Measurements from ENCODE around the gene ABCC4. TPM values are rescaled to one million over a fixed set of nuclear protein-coding genes. Genes with fewer than 3 reads are reported as not detected.

Gene ABCC4
- total RNA-seq, 1 donor from 2014 or later = 7.5 TPM

- H3K4me1 Mint-ChIP-seq (ENCODE audit: low read depth) = peaks cover 42% of the 10 kb centered on the region
These were observed 146.2 kb downstream of the ABCC4 start for GRCh38 chr13:95155093-95155492.

GRCh38 chr13:95154413-95154886 lies 146.8 kb downstream of the ABCC4 start:
- peak overlapping the region; percentile 56 for H3K27ac Mint-ChIP-seq
- H3K27me3 Mint-ChIP-seq = no peaks in the 10 kb centered on the region
- peaks cover 43% of the 10 kb centered on the region for H3K4me1 Mint-ChIP-seq (ENCODE audit: low read depth)

More at GRCh38 chr13:95155093-95155492, 146.2 kb downstream of the ABCC4 start:
- no peak for TF ChIP-seq CTCF (IDR thresholded peaks at IDR 0.05; ENCODE audit: unreplicated experiment)
- no peak overlapping the region for H3K4me3 Mint-ChIP-seq (ENCODE audit: low read depth)
- DNase-seq (ENCODE audit: low spot score, unreplicated experiment) = no peak
- no peaks in the 10 kb centered on the region for H3K9me3 Mint-ChIP-seq (ENCODE audit: low read depth)
- H3K27me3 Mint-ChIP-seq = no peaks in the 10 kb centered on the region
- H3K36me3 Mint-ChIP-seq (ENCODE audit: insufficient read depth) = no peaks in the 10 kb centered on the region
- no peak overlapping the region for H3K27ac Mint-ChIP-seq

GRCh38 chr13:95153647-95154412 lies 147.4 kb downstream of the ABCC4 start:
- H3K4me1 Mint-ChIP-seq (ENCODE audit: low read depth) = peaks cover 44% of the 10 kb centered on the region
- H3K36me3 Mint-ChIP-seq (ENCODE audit: insufficient read depth) = no peaks in the 10 kb centered on the region
- H3K27ac Mint-ChIP-seq = no peak overlapping the region
- H3K9me3 Mint-ChIP-seq (ENCODE audit: low read depth) = no peaks in the 10 kb centered on the region
- no peak for TF ChIP-seq CTCF (IDR thresholded peaks at IDR 0.05; ENCODE audit: unreplicated experiment)
- no peak overlapping the region for H3K4me3 Mint-ChIP-seq (ENCODE audit: low read depth)
- H3K27me3 Mint-ChIP-seq = no peaks in the 10 kb centered on the region
- no peak for DNase-seq (ENCODE audit: low spot score, unreplicated experiment)

More at GRCh38 chr13:95154413-95154886, 146.8 kb downstream of the ABCC4 start:
- TF ChIP-seq CTCF (IDR thresholded peaks at IDR 0.05; ENCODE audit: unreplicated experiment) = no peak
- Mint-ChIP-seq H3K9me3 (ENCODE audit: low read depth) (no peaks in the 10 kb centered on the region), H3K36me3 (ENCODE audit: insufficient read depth) (no peaks in the 10 kb centered on the region), H3K4me3 (ENCODE audit: low read depth) (no peak overlapping the region)
- DNase-seq (ENCODE audit: low spot score, unreplicated experiment) = no peak

GRCh38 chr13:95151942-95152587 lies 149.2 kb downstream of the ABCC4 start:
- Mint-ChIP-seq H3K27ac (no peak overlapping the region), H3K27me3 (no peaks in the 10 kb centered on the region), H3K4me1 (ENCODE audit: low read depth) (peaks cover 51% of the 10 kb centered on the region), H3K36me3 (ENCODE audit: insufficient read depth) (no peaks in the 10 kb centered on the region), H3K4me3 (ENCODE audit: low read depth) (no peak overlapping the region), H3K9me3 (ENCODE audit: low read depth) (no peaks in the 10 kb centered on the region)
- no peak for TF ChIP-seq CTCF (IDR thresholded peaks at IDR 0.05; ENCODE audit: unreplicated experiment)
- DNase-seq (ENCODE audit: low spot score, unreplicated experiment) = no peak

GRCh38 chr13:95150555-95150954 lies 150.7 kb downstream of the ABCC4 start:
- Mint-ChIP-seq H3K27ac (no peak overlapping the region), H3K4me3 (ENCODE audit: low read depth) (no peak overlapping the region), H3K27me3 (no peaks in the 10 kb centered on the region), H3K4me1 (ENCODE audit: low read depth) (peaks cover 42% of the 10 kb centered on the region), H3K9me3 (ENCODE audit: low read depth) (no peaks in the 10 kb centered on the region), H3K36me3 (ENCODE audit: insufficient read depth) (no peaks in the 10 kb centered on the region)
- TF ChIP-seq CTCF (IDR thresholded peaks at IDR 0.05; ENCODE audit: unreplicated experiment) = no peak
- no peak for DNase-seq (ENCODE audit: low spot score, unreplicated experiment)
